H4 (cell line): ENCODE measurements around the gene FAM3B. TPM values are rescaled to one million over a fixed set of nuclear protein-coding genes. Genes with fewer than 3 reads are reported as not detected.

Experiments
- DNase-seq: peaks from one replicate; pipeline ENCODE4 v3.0.0-alpha.2; 2015; ENCODE audit warnings: low spot score
- total RNA-seq: library from RNA; depleted of rRNA; stranded (reverse); fragments of >200 nt; shearing (Covaris generic); gene quantifications from 2 replicates; pipeline ENCODE4 v1.2.3, GENCODE V29; 2014

The FAM3B gene
- total RNA-seq, 1 experiment from 2014 or later, result not detected

GRCh38 chr21:41369105-41369919 is 52.7 kb downstream of the FAM3B start:
- no peak for DNase-seq

GRCh38 chr21:41369920-41370839 is 53.6 kb downstream of the FAM3B start:
- DNase-seq, result no peak

GRCh38 chr21:41370840-41371684 is 54.5 kb downstream of the FAM3B start:
- peak; percentile 34 for DNase-seq

- no peak for DNase-seq
These were observed 55.1 kb downstream of the FAM3B start for GRCh38 chr21:41371685-41372030.

- no peak for DNase-seq
These were observed 56.7 kb downstream of the FAM3B start for GRCh38 chr21:41373253-41373652.

- no peak for DNase-seq
These were observed 57.2 kb downstream of the FAM3B start for GRCh38 chr21:41373763-41374162.

GRCh38 chr21:41374177-41374712 is 57.6 kb downstream of the FAM3B start:
- DNase-seq, result no peak

- DNase-seq, result peak; percentile 39
These were observed 58.4 kb downstream of the FAM3B start for GRCh38 chr21:41374867-41375533.

GRCh38 chr21:41375875-41376274 is 59.3 kb downstream of the FAM3B start:
- no peak for DNase-seq

GRCh38 chr21:41377715-41378114 is 61.1 kb downstream of the FAM3B start:
- DNase-seq, result no peak

- DNase-seq, result no peak
These were observed 62.2 kb downstream of the FAM3B start for GRCh38 chr21:41378849-41379248.

- DNase-seq, result no peak
These were observed 63.3 kb downstream of the FAM3B start for GRCh38 chr21:41379901-41380300.

GRCh38 chr21:41381731-41382130 is 65.1 kb downstream of the FAM3B start:
- DNase-seq, result no peak

- no peak for DNase-seq
These were observed 70.6 kb downstream of the FAM3B start for GRCh38 chr21:41387042-41387819.

GRCh38 chr21:41387824-41388223 is 71.2 kb downstream of the FAM3B start:
- no peak for DNase-seq

GRCh38 chr21:41388259-41388658 is 71.7 kb downstream of the FAM3B start:
- no peak for DNase-seq

- DNase-seq, result no peak
These were observed 73.5 kb downstream of the FAM3B start for GRCh38 chr21:41390043-41390639.

- no peak for DNase-seq
These were observed 77.4 kb downstream of the FAM3B start for GRCh38 chr21:41393876-41394465.

GRCh38 chr21:41396558-41397075 is 80.0 kb downstream of the FAM3B start:
- DNase-seq, result peak; percentile 67
